K562 (cell line): ENCODE measurements around the gene MACROD2. TPM values are rescaled to one million over a fixed set of nuclear protein-coding genes. Genes with fewer than 3 reads are reported as not detected.

ENCODE experiments used
- ATAC-seq: fragments of 200-7000 bp; cut with Tn5 transposase; 3 replicates; pipeline ENCODE4 v1.9.1; 2020; ENCODE audit warnings: moderate library complexity
- BruUV-seq: library from RNA; stranded (reverse); fragments of 400-500 nt; replicated peaks from 2 replicates; lab custom pipeline; 2021; lab: Mats Ljungman, UMichigan
- CTCF ChIA-PET: fragments of 300-600 bp; formaldehyde crosslinking; extraction: SDS; loops from one replicate; lab custom pipeline; 2021; ENCODE audit warnings: low intra/inter-chr PET ratio; lab: Yijun Ruan, JAX
- POLR2A ChIA-PET: fragments of 300-600, 350-650 bp; sonication (Branson Sonifier 250); formaldehyde crosslinking; extraction: SDS; loops from one replicate; lab custom pipeline; 2021; ENCODE audit warnings: antibody characterized with exemption, inconsistent platforms; lab: Yijun Ruan, JAX
- DNase-seq, 4 experiments: peaks; one replicate each; pipeline versions ENCODE4 v3.0.0 to v3.0.0-alpha.2; 2011 to 2018; ENCODE audit warnings: low spot score in 3 of 4, mixed read lengths in 3 of 4; ENCODE audit errors: extremely low read depth in 1 of 4
- FAIRE-seq: peaks from 2 replicates; lab custom pipeline; 2011; peaks lifted over from hg19 to GRCh38; lab: Jason Lieb, UNC
- H2AFZ ChIP-seq: 2 replicates; pipeline ENCODE4 v1.6.0; 2011; ENCODE audit warnings: low read depth, low read length, control low read depth, inconsistent platforms
- H3K27ac ChIP-seq: fragments of 200-600 bp; 3 replicates; pipeline ENCODE4 v1.8.0; 2011; ENCODE audit warnings: low read depth, mild to moderate bottlenecking, control low read depth, inconsistent platforms, low read length, moderate library complexity, mixed read lengths; ENCODE audit errors: extremely low read depth
- H3K27me3 ChIP-seq, 2 experiments: fragments of 300-600 bp in 1 of 2; 2 replicates in 1 of 2; 3 replicates in 1 of 2; pipeline versions ENCODE4 v1.6.0 to v1.8.0; 2011; ENCODE audit warnings: inconsistent platforms in 2 of 2, low read length in 2 of 2, mild to moderate bottlenecking in 1 of 2, mixed read lengths in 1 of 2, moderate library complexity in 1 of 2; ENCODE audit not compliant: control insufficient read depth in 2 of 2, insufficient read depth in 2 of 2
- H3K36me3 ChIP-seq: fragments of 300-600 bp; 3 replicates; pipeline ENCODE4 v1.8.0; 2011; ENCODE audit warnings: mild to moderate bottlenecking, low read length, inconsistent platforms; ENCODE audit not compliant: control insufficient read depth, insufficient read depth
- H3K4me1 ChIP-seq, 2 experiments: fragments of 200-600 bp in 1 of 2; replicated peaks in 1 of 2; 2 replicates in 1 of 2; 3 replicates in 1 of 2; pipeline versions ENCODE4 v1.5.1 to v1.8.0; 2011; ENCODE audit warnings: inconsistent platforms in 2 of 2, low read length in 2 of 2, mild to moderate bottlenecking in 1 of 2, mixed read lengths in 1 of 2, moderate library complexity in 1 of 2; ENCODE audit not compliant: control insufficient read depth in 2 of 2, insufficient read depth in 2 of 2
- H3K4me2 ChIP-seq: 2 replicates; pipeline ENCODE4 v1.6.1; 2011; ENCODE audit warnings: low read length, control low read depth, inconsistent platforms, mixed read lengths; ENCODE audit not compliant: insufficient read depth
- H3K4me3 ChIP-seq: fragments of 200-600 bp; sonication (generic), shearing (Covaris generic); 2 replicates; pipeline ENCODE4 v1.5.1; 2016; ENCODE audit warnings: control low read depth, inconsistent platforms
- H3K79me2 ChIP-seq: fragments of 200-600 bp; 3 replicates; pipeline ENCODE4 v1.8.0; 2011; ENCODE audit warnings: low read length, inconsistent platforms; ENCODE audit not compliant: control insufficient read depth, insufficient read depth
- H3K9ac ChIP-seq, 2 experiments: 2 replicates each; pipeline versions ENCODE4 v1.6.0 to v1.6.1; 2011; ENCODE audit warnings: low read depth in 2 of 2, low read length in 2 of 2, control low read depth in 1 of 2, inconsistent platforms in 1 of 2, mild to moderate bottlenecking in 1 of 2, mixed read lengths in 1 of 2; ENCODE audit not compliant: insufficient read depth in 1 of 2
- H3K9me1 ChIP-seq: one replicate; pipeline ENCODE4 v1.6.0; 2011; ENCODE audit warnings: inconsistent platforms, mild to moderate bottlenecking, low read length, moderate library complexity; ENCODE audit not compliant: control insufficient read depth, insufficient read depth
- H3K9me3 ChIP-seq: replicated peaks from 2 replicates; pipeline ENCODE4 v1.5.1; 2011; ENCODE audit warnings: low read depth, low read length, inconsistent platforms; ENCODE audit not compliant: control insufficient read depth, insufficient read depth
- H4K20me1 ChIP-seq: replicated peaks from 2 replicates; pipeline ENCODE4 v1.6.1; 2011; ENCODE audit warnings: low read length, inconsistent platforms, mixed read lengths; ENCODE audit not compliant: control insufficient read depth, insufficient read depth
- ARNT ChIP-seq, 2 experiments: fragments of 450-650 bp; IDR thresholded peaks; 2 replicates each; pipeline ENCODE4 v1.6.1; 2016; ENCODE audit warnings: mild to moderate bottlenecking in 1 of 2
- CBX8 ChIP-seq: fragments of 200-600 bp; sonication (generic); IDR thresholded peaks from 2 replicates; pipeline ENCODE4 v1.6.1; 2012; ENCODE audit warnings: borderline replicate concordance, mixed run types, low read depth, mild to moderate bottlenecking, moderate library complexity, mixed read lengths, low read length, control low read depth, inconsistent platforms; ENCODE audit not compliant: poor library complexity, severe bottlenecking; ENCODE audit errors: extremely low read depth
- HDGF ChIP-seq: fragments of 450-650 bp; IDR thresholded peaks from 2 replicates; pipeline ENCODE4 v1.6.1; 2016
- MAFF ChIP-seq: IDR thresholded peaks from 2 replicates; pipeline ENCODE4 v1.6.1; 2012; ENCODE audit warnings: low read length, improper control_type of control experiment
- NRF1 ChIP-seq, 2 experiments: fragments of 450-650 bp; IDR thresholded peaks in 1 of 2; conservative IDR thresholded peaks in 1 of 2; 2 replicates each; pipeline ENCODE4 v1.6.1; 2014; ENCODE audit warnings: mild to moderate bottlenecking in 2 of 2
- ZNF217 ChIP-seq: sonication (generic); formaldehyde crosslinking; IDR thresholded peaks from 2 replicates; pipeline ENCODE4 v1.8.0; 2022; ENCODE audit warnings: mild to moderate bottlenecking, missing genetic modification reagents
- ZNF311 ChIP-seq: fragments of 250-450 bp; sonication (Bioruptor Pico); IDR thresholded peaks from 2 replicates; pipeline ENCODE4 v1.4.0; 2020; ENCODE audit warnings: mild to moderate bottlenecking, moderate library complexity
- ZNF518B ChIP-seq: fragments of 250-450 bp; sonication (Bioruptor Pico); IDR thresholded peaks from 2 replicates; pipeline ENCODE4 v1.5.0; 2021; ENCODE audit warnings: mild to moderate bottlenecking, moderate library complexity
- WGBS: fragments of 100-300 bp; shearing (Covaris generic); methylation state at CpG from one replicate; pipeline ENCODE4 v1.1.6; 2016; ENCODE audit warnings: low coverage, mixed read lengths; ENCODE audit not compliant: insufficient coverage; ENCODE audit errors: missing lambda C conversion rate; 5-methylcytosine and 5-hydroxymethylcytosine counted together
- in situ Hi-C: fragments of 300-500 bp; cut with MboI; formaldehyde crosslinking; loops from 4 replicates; pipeline ENCODE4 v1.15.0; 2018; ENCODE audit warnings: inconsistent platforms, mixed read lengths
- intact Hi-C: fragments of 100-400 bp; cut with micrococcal nuclease; formaldehyde crosslinking; loops from 2 replicates; pipeline ENCODE4 v1.14.2; 2022
- polyA plus RNA-seq, 8 experiments: library from polyadenylated mRNA; depleted of rRNA in 4 of 8; stranded (reverse) in 5 of 8; unstranded in 3 of 8; fragments of >200 nt; fragmentation: Nextera tagmentation in 2 of 8; fragmentation: Illumina TruSeq in 1 of 8; extraction: Ambion mirVana in 2 of 8; extraction: Trizol in 1 of 8; gene quantifications; 2 replicates each; pipeline versions ENCODE4 v1.2.1 to v1.2.3, GENCODE V29; 2011 to 2014; ENCODE audit warnings: inconsistent platforms in 1 of 8, missing spikeins in 1 of 8
- total RNA-seq, 7 experiments: library from RNA; depleted of rRNA in 6 of 7; stranded (reverse); fragments of >200 nt in 6 of 7; fragmentation: Illumina TruSeq in 2 of 7; extraction: Trizol in 2 of 7; gene quantifications; 2 replicates each; pipeline versions ENCODE4 v1.2.1 to v1.2.3, GENCODE V29; 2011 to 2021; ENCODE audit warnings: low replicate concordance in 1 of 7
- TF ChIP-seq, protein P1 (sequence below): fragments of 450-650 bp; IDR thresholded peaks from 2 replicates; pipeline ENCODE4 v1.6.1; 2017; ENCODE audit warnings: mild to moderate bottlenecking, moderate library complexity

The MACROD2 gene
- total and polyA plus RNA-seq, 9 of the 15 experiments (the other 6 are each of a cell fraction or from before 2014, with no cell fraction given) = not detected

DNA sequence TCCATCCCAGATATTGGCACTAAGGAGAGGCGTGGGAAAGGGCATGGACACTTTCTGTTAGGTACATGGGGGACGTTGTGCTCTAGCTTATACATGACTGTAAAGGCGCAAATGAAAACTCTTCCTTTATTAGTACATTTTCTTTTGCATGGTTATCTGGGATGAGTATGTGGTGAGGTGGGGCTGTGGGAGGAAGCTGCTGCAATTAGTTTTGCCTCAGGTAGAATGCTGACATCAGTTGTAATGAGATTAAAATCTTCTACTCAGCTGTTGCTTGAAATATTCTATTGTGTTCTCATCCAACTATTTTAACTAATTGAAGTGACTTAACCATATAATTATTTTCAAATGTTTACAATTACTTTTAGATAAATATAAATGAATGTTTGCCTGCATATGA, 560.4 kb downstream of the MACROD2 start:
- no peaks in the 10 kb centered on the region for H3K4me1 ChIP-seq
- no peaks in the 10 kb centered on the region for H3K79me2 ChIP-seq
- no peak overlapping the region for H2AFZ ChIP-seq
- DNase-seq = no peak
- WGBS = 0% methylated on average over 3 of the region's 3 CpGs
- H3K4me2 ChIP-seq = no peak overlapping the region
- no peak overlapping the region for H3K27ac ChIP-seq
- BruUV-seq = no TSS peak
- no peaks in the 10 kb centered on the region for H3K9me1 ChIP-seq
- POLR2A ChIA-PET = no interaction called here
- no peak overlapping the region for H3K9ac ChIP-seq
- CTCF ChIA-PET = no interaction called here
- no peak for TF ChIP-seq MAFF
- no peak for TF ChIP-seq HDGF
- TF ChIP-seq, protein P1, sequence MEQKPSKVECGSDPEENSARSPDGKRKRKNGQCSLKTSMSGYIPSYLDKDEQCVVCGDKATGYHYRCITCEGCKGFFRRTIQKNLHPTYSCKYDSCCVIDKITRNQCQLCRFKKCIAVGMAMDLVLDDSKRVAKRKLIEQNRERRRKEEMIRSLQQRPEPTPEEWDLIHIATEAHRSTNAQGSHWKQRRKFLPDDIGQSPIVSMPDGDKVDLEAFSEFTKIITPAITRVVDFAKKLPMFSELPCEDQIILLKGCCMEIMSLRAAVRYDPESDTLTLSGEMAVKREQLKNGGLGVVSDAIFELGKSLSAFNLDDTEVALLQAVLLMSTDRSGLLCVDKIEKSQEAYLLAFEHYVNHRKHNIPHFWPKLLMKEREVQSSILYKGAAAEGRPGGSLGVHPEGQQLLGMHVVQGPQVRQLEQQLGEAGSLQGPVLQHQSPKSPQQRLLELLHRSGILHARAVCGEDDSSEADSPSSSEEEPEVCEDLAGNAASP = no peak
- no peak for TF ChIP-seq CBX8
- TF ChIP-seq ZNF311 = no peak
- H3K9me3 ChIP-seq = no peaks in the 10 kb centered on the region
- H3K36me3 ChIP-seq = no peaks in the 10 kb centered on the region
- no peak for FAIRE-seq
- intact Hi-C loops (no loop called here), in situ Hi-C loops (no loop called here)
- H3K4me3 ChIP-seq = no peak overlapping the region
- no peaks in the 10 kb centered on the region for H3K27me3 ChIP-seq
- H4K20me1 ChIP-seq = no peaks in the 10 kb centered on the region
- no peak for ATAC-seq

DNA sequence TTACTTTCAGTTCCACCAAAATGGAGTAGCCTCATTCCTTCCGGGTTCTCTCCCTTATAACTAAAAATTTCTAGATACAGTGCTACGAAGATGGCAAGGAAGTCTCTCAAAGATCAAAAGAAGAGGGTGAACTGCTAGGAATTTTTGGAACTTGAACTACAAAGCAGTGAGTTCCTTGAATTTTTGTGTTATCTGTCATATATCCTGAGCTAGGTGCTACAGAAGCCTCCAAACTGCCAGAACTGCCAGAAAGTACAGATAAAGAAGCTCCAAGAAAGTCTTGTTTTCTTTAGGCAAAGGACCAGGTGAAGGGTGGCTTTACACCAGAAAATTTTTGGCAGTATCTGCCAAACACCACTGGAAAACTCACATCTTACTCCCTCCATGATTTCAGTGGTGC, 560.9 kb downstream of the MACROD2 start:
- Histone ChIP-seq H3K27ac (no peak overlapping the region), H3K27me3 (no peaks in the 10 kb centered on the region), H3K9me1 (no peaks in the 10 kb centered on the region), H4K20me1 (no peaks in the 10 kb centered on the region), H3K4me2 (no peak overlapping the region), H3K9me3 (no peaks in the 10 kb centered on the region), H3K4me1 (no peaks in the 10 kb centered on the region), H3K36me3 (no peaks in the 10 kb centered on the region), H3K4me3 (no peak overlapping the region), H2AFZ (no peak overlapping the region), H3K9ac (no peak overlapping the region), H3K79me2 (no peaks in the 10 kb centered on the region)
- FAIRE-seq (no peak), ATAC-seq (no peak), DNase-seq (no peak)
- POLR2A ChIA-PET = no interaction called here
- no TSS peak for BruUV-seq
- CTCF ChIA-PET = no interaction called here
- WGBS = 0% methylated on average over 2 of the region's 2 CpGs
- in situ Hi-C loops = no loop called here
- intact Hi-C loops = no loop called here
- TF ChIP-seq ARNT (IDR thresholded peaks at IDR 0.05) (no peak), NRF1 (conservative IDR thresholded peaks at IDR 0.05 in 1 of 2, IDR thresholded peaks at IDR 0.05 in 1 of 2) (no peak), ZNF217 (CRISPR knock-in tag) (no peak), ZNF518B (CRISPR knock-in tag) (no peak)
